PC-3 (cell line): ENCODE measurements around the gene HTT-AS. TPM values are rescaled to one million over a fixed set of nuclear protein-coding genes. Genes with fewer than 3 reads are reported as not detected.

Experiments used
- ATAC-seq: fragments of 200-7000 bp; cut with Tn5 transposase; 2 replicates; pipeline ENCODE4 v1.9.1; 2020; ENCODE audit warnings: mild to moderate bottlenecking, moderate library complexity
- BruUV-seq: library from RNA; stranded (reverse); fragments of 400-500 nt; replicated peaks from 2 replicates; lab custom pipeline; 2021; lab: Mats Ljungman, UMichigan
- CTCF ChIA-PET: fragments of 300-600 bp; sonication (Branson Sonifier 250); formaldehyde crosslinking; loops from one replicate; lab custom pipeline; 2022; ENCODE audit warnings: antibody characterized with exemption; lab: Charles Lee
- POLR2A ChIA-PET: fragments of 300-600 bp; sonication (Branson Sonifier 250); formaldehyde crosslinking; loops from one replicate; lab custom pipeline; 2022; ENCODE audit warnings: antibody characterized with exemption; ENCODE audit not compliant: unreplicated experiment; lab: Charles Lee
- DNase-seq: peaks from one replicate; pipeline ENCODE4 v3.0.0-alpha.2; 2015
- H2AFZ ChIP-seq: fragments of 300-600 bp; sonication (generic); 2 replicates; pipeline ENCODE4 v1.6.0; 2016; ENCODE audit warnings: antibody characterized with exemption, low read length
- H3F3A ChIP-seq: fragments of 300-600 bp; sonication (generic); one replicate; pipeline ENCODE4 v1.6.0; 2017; ENCODE audit warnings: antibody characterized with exemption, low read length, control low read depth, mild to moderate bottlenecking; ENCODE audit not compliant: unreplicated experiment
- H3K27ac ChIP-seq: fragments of 300-600 bp; sonication (generic); 2 replicates; pipeline ENCODE4 v1.5.1; 2016; ENCODE audit warnings: mild to moderate bottlenecking, low read length
- H3K27me3 ChIP-seq: fragments of 300-600 bp; sonication (generic); 2 replicates; pipeline ENCODE4 v1.6.1; 2016; ENCODE audit warnings: low read length, mixed read lengths
- H3K36me3 ChIP-seq: fragments of 300-600 bp; sonication (generic); 2 replicates; pipeline ENCODE4 v1.6.1; 2016; ENCODE audit warnings: low read depth, mixed run types, low read length, mixed read lengths
- H3K4me1 ChIP-seq: fragments of 300-600 bp; sonication (generic); 2 replicates; pipeline ENCODE4 v1.5.1; 2016; ENCODE audit warnings: low read length; ENCODE audit not compliant: insufficient read depth
- H3K4me2 ChIP-seq: fragments of 300-600 bp; sonication (generic); 2 replicates; pipeline ENCODE4 v1.6.0; 2016; ENCODE audit warnings: low read length
- H3K4me3 ChIP-seq: fragments of 300-600 bp; sonication (generic); 2 replicates; pipeline ENCODE4 v1.5.1; 2016; ENCODE audit warnings: mild to moderate bottlenecking, low read length, mixed read lengths
- H3K79me2 ChIP-seq: fragments of 300-600 bp; sonication (generic); 2 replicates; pipeline ENCODE4 v1.6.1; 2017; ENCODE audit warnings: low read length, mixed read lengths
- H3K9ac ChIP-seq: fragments of 300-600 bp; sonication (generic); 2 replicates; pipeline ENCODE4 v1.6.0; 2016; ENCODE audit warnings: mild to moderate bottlenecking, low read length
- H3K9me2 ChIP-seq: fragments of 300-600 bp; sonication (generic); replicated peaks from 2 replicates; pipeline ENCODE4 v1.6.1; 2016; ENCODE audit warnings: mixed run types, low read length, mixed read lengths
- H3K9me3 ChIP-seq: fragments of 300-600 bp; sonication (generic); 2 replicates; pipeline ENCODE4 v1.6.1; 2016; ENCODE audit warnings: low read length, mixed read lengths
- H4K20me1 ChIP-seq: fragments of 300-600 bp; sonication (generic); 2 replicates; pipeline ENCODE4 v1.6.1; 2016; ENCODE audit warnings: low read length, mixed read lengths
- EZH2 ChIP-seq: fragments of 300-600 bp; sonication (generic); IDR thresholded peaks from one replicate; pipeline ENCODE4 v1.6.1; 2017; ENCODE audit warnings: antibody characterized with exemption, mild to moderate bottlenecking, low read length; ENCODE audit not compliant: unreplicated experiment
- EZH2phosphoT487 ChIP-seq: fragments of 300-600 bp; sonication (generic); IDR thresholded peaks from 2 replicates; pipeline ENCODE4 v1.6.1; 2018; ENCODE audit warnings: mild to moderate bottlenecking, antibody characterized with exemption, low read length, borderline replicate concordance
- intact Hi-C: fragments of 100-400 bp; cut with micrococcal nuclease; formaldehyde crosslinking; loops from 2 replicates; pipeline ENCODE4 v1.9.0; 2023
- total RNA-seq: library from RNA; depleted of rRNA; stranded (reverse); fragments of >200 nt; gene quantifications from 2 replicates; pipeline ENCODE4 v1.2.3, GENCODE V29; 2014
- TF ChIP-seq, protein P1 (sequence below): fragments of 300-600 bp; sonication (generic); conservative IDR thresholded peaks from 2 replicates; pipeline ENCODE4 v1.5.1; 2017; ENCODE audit warnings: antibody characterized with exemption, low read depth, mild to moderate bottlenecking, low read length

The HTT-AS gene
- total RNA-seq, 1 experiment from 2014 or later = not detected

DNA sequence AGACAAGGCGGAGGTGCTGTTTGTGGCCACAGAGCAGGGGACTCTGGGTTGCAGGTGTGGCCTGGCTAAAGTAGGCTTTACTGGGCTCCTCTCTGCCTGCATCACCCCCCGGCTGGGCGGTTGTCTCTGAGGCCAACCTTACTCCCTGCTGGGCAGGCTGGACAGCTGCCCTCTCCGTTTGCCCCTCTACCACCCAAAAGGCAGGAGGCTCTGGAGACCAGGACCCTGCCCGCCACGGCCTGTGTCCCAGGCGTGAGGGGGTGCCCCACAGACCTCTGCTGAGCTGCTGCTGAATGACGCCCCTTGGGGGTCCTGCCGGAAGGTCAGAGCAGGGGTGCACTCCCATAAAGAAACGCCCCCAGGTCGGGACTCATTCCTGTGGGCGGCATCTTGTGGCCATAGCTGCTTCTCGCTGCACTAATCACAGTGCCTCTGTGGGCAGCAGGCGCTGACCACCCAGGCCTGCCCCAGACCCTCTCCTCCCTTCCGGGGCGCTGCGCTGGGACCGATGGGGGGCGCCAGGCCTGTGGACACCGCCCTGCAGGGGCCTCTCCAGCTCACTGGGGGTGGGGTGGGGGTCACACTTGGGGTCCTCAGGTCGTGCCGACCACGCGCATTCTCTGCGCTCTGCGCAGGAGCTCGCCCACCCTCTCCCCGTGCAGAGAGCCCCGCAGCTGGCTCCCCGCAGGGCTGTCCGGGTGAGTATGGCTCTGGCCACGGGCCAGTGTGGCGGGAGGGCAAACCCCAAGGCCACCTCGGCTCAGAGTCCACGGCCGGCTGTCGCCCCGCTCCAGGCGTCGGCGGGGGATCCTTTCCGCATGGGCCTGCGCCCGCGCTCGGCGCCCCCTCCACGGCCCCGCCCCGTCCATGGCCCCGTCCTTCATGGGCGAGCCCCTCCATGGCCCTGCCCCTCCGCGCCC lies 920 bp downstream of the HTT-AS start:
- no TSS peak for BruUV-seq
- Histone ChIP-seq H3K9me3 (no peaks in the 10 kb centered on the region), H3K27me3 (no peaks in the 10 kb centered on the region), H2AFZ (peak overlapping the region; percentile 82), H3F3A (no peaks in the 10 kb centered on the region), H3K4me2 (peak overlapping the region; percentile 82), H3K36me3 (no peaks in the 10 kb centered on the region), H3K9me2 (no peaks in the 10 kb centered on the region), H3K4me1 (peaks cover 5% of the 10 kb centered on the region; the same call in 1 of the 2 replicates), H3K9ac (peak overlapping the region; percentile 44), H3K79me2 (peaks cover 35% of the 10 kb centered on the region), H3K27ac (no peak overlapping the region), H3K4me3 (peak overlapping the region; percentile 67), H4K20me1 (peaks cover 17% of the 10 kb centered on the region)
- ChIA-PET POLR2A (no interaction called here), CTCF (no interaction called here)
- no peak for DNase-seq
- intact Hi-C loops = loop anchor here (2.0 kb wide), 1 partner anchor 31 kb away; no protein-coding TSS in a partner anchor
- no peak; the same call in 1 of the 2 replicates for ATAC-seq
- TF ChIP-seq, protein P1, sequence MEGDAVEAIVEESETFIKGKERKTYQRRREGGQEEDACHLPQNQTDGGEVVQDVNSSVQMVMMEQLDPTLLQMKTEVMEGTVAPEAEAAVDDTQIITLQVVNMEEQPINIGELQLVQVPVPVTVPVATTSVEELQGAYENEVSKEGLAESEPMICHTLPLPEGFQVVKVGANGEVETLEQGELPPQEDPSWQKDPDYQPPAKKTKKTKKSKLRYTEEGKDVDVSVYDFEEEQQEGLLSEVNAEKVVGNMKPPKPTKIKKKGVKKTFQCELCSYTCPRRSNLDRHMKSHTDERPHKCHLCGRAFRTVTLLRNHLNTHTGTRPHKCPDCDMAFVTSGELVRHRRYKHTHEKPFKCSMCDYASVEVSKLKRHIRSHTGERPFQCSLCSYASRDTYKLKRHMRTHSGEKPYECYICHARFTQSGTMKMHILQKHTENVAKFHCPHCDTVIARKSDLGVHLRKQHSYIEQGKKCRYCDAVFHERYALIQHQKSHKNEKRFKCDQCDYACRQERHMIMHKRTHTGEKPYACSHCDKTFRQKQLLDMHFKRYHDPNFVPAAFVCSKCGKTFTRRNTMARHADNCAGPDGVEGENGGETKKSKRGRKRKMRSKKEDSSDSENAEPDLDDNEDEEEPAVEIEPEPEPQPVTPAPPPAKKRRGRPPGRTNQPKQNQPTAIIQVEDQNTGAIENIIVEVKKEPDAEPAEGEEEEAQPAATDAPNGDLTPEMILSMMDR = no peak
- TF ChIP-seq EZH2 (no peak), EZH2phosphoT487 (no peak)

DNA sequence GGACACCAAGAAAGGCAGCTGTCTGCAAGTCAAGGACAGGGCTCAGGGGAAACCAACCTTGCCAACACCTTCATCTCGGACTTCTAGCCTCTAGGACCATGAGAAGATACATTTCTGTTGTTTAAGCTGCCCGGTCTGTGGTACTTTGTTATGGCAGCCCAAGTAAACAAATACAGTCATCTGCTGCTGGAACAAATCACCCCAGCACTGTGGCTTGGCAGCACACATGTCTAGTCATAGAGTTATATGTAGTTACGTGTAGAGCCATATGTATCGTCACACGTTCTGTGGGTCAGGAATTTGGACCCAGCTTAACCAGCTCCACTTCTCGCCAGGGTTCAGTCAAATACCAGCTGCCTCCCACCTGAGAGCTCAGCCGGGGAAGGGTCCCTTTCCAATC lies 2.5 kb downstream of the HTT-AS start:
- DNase-seq (no peak), ATAC-seq (no peak)
- Histone ChIP-seq H3K27me3 (no peaks in the 10 kb centered on the region), H3K9me3 (no peaks in the 10 kb centered on the region), H4K20me1 (peaks cover 12% of the 10 kb centered on the region), H3K36me3 (no peaks in the 10 kb centered on the region), H3F3A (no peaks in the 10 kb centered on the region), H3K9me2 (no peaks in the 10 kb centered on the region), H3K4me1 (peaks cover 5% of the 10 kb centered on the region; the same call in 1 of the 2 replicates), H3K79me2 (peaks cover 19% of the 10 kb centered on the region), H3K4me3 (no peak overlapping the region), H2AFZ (no peak overlapping the region), H3K9ac (no peak overlapping the region), H3K4me2 (no peak overlapping the region), H3K27ac (no peak overlapping the region)
- TF ChIP-seq EZH2phosphoT487 = no peak
- TF ChIP-seq, protein P1 = no peak
- no peak for TF ChIP-seq EZH2
- intact Hi-C loops = no loop called here
- POLR2A ChIA-PET = no interaction called here
- no TSS peak for BruUV-seq
- CTCF ChIA-PET = no interaction called here
